ENCODE results near the gene IRF2BP2. TPM values are rescaled to one million over a fixed set of nuclear protein-coding genes. Genes with fewer than 3 reads are reported as not detected.

IRF2BP2 gene
- total RNA-seq, 6 donors from 2014 or later = 83.8 to 157 (median 116) TPM

GRCh38 chr1:234617131-234617985, 7.4 kb upstream of the IRF2BP2 start:
- no peak for TF ChIP-seq POLR2A (IDR thresholded peaks at IDR 0.05)
- DNase-seq (no peak), ATAC-seq (ENCODE audit: low FRiP score in 2 of 2) (no peak)
- H3K36me3 ChIP-seq = no peaks in the 10 kb centered on the region
- 82 to 86% methylated on average over 14 of the region's 14 CpGs for WGBS, 2 donors
- H3K27me3 ChIP-seq = no peaks in the 10 kb centered on the region
- H3K9me3 ChIP-seq = no peaks in the 10 kb centered on the region
- H3K4me1 ChIP-seq = peaks cover 29 to 50% (median 44%) of the 10 kb centered on the region in 4 donors
- no peak overlapping the region for H3K4me3 ChIP-seq
- H3K27ac ChIP-seq = peak overlapping the region; percentile 7 to 78 (median 48)

GRCh38 chr1:234616644-234617043, 6.7 kb upstream of the IRF2BP2 start:
- no peaks in the 10 kb centered on the region for H3K9me3 ChIP-seq
- no peaks in the 10 kb centered on the region for H3K27me3 ChIP-seq
- H3K4me3 ChIP-seq = no peak overlapping the region
- TF ChIP-seq CTCF (IDR thresholded peaks at IDR 0.05) (no peak), POLR2AphosphoS5 (IDR thresholded peaks at IDR 0.05) (no peak), EP300 (IDR thresholded peaks at IDR 0.05) (no peak), POLR2A (IDR thresholded peaks at IDR 0.05) (no peak)
- WGBS, 2 donors = 13% methylated on average over 2 of the region's 2 CpGs
- DNase-seq (no peak), ATAC-seq (ENCODE audit: low FRiP score in 2 of 2) (no peak)
- peaks cover 36 to 57% (median 51%) of the 10 kb centered on the region in 4 donors for H3K4me1 ChIP-seq
- no peaks in the 10 kb centered on the region for H3K36me3 ChIP-seq
- peak overlapping the region in 2 of 4 donors; percentile 14 to 78 for H3K27ac ChIP-seq

GRCh38 chr1:234614081-234614489, 4.1 kb upstream of the IRF2BP2 start:
- TF ChIP-seq CTCF (IDR thresholded peaks at IDR 0.05) (no peak), POLR2AphosphoS5 (IDR thresholded peaks at IDR 0.05) (no peak), POLR2A (IDR thresholded peaks at IDR 0.05) (no peak), EP300 (IDR thresholded peaks at IDR 0.05) (no peak)
- DNase-seq (no peak), ATAC-seq (ENCODE audit: low FRiP score in 2 of 2) (no peak)
- Histone ChIP-seq H3K27ac (peak overlapping the region; percentile 93 to 100 (median 99)), H3K9me3 (no peaks in the 10 kb centered on the region), H3K36me3 (no peaks in the 10 kb centered on the region), H3K4me3 (no peak overlapping the region), H3K27me3 (no peaks in the 10 kb centered on the region), H3K4me1 (peaks cover 43 to 56% (median 48%) of the 10 kb centered on the region in 4 donors)
- 29 to 40% methylated on average over 2 of the region's 2 CpGs for WGBS, 2 donors

- no peaks in the 10 kb centered on the region for H3K9me3 ChIP-seq
- no peaks in the 10 kb centered on the region for H3K27me3 ChIP-seq
- WGBS, 2 donors = 14 to 15% methylated on average over 12 of the region's 12 CpGs
- no peaks in the 10 kb centered on the region for H3K36me3 ChIP-seq
- DNase-seq (no peak), ATAC-seq (ENCODE audit: low FRiP score in 2 of 2) (no peak)
- peak overlapping the region; percentile 93 to 100 (median 99) for H3K27ac ChIP-seq
- H3K4me1 ChIP-seq = peaks cover 35 to 49% (median 44%) of the 10 kb centered on the region in 4 donors
- H3K4me3 ChIP-seq = peak overlapping the region in 3 of 4 donors; percentile 10 to 78 (median 51)
- no peak for TF ChIP-seq CTCF (IDR thresholded peaks at IDR 0.05)
- TF ChIP-seq POLR2AphosphoS5 (IDR thresholded peaks at IDR 0.05) = peak; percentile 8 to 75
- TF ChIP-seq EP300 (IDR thresholded peaks at IDR 0.05) = peak in 2 of 4 donors; percentile 21 to 71
- TF ChIP-seq POLR2A (IDR thresholded peaks at IDR 0.05) = peak in 1 of 4 donors; percentile 47
Observed at GRCh38 chr1:234613128-234613875, 3.3 kb upstream of the IRF2BP2 start.
